Measurements from ENCODE around the gene SLMAP.

- TF ChIP-seq POLR2A (IDR thresholded peaks at IDR 0.05): no peak
- TF ChIP-seq, protein P1, sequence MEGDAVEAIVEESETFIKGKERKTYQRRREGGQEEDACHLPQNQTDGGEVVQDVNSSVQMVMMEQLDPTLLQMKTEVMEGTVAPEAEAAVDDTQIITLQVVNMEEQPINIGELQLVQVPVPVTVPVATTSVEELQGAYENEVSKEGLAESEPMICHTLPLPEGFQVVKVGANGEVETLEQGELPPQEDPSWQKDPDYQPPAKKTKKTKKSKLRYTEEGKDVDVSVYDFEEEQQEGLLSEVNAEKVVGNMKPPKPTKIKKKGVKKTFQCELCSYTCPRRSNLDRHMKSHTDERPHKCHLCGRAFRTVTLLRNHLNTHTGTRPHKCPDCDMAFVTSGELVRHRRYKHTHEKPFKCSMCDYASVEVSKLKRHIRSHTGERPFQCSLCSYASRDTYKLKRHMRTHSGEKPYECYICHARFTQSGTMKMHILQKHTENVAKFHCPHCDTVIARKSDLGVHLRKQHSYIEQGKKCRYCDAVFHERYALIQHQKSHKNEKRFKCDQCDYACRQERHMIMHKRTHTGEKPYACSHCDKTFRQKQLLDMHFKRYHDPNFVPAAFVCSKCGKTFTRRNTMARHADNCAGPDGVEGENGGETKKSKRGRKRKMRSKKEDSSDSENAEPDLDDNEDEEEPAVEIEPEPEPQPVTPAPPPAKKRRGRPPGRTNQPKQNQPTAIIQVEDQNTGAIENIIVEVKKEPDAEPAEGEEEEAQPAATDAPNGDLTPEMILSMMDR (IDR thresholded peaks at IDR 0.05 in 4 of 5, conservative IDR thresholded peaks at IDR 0.05 in 1 of 5): no peak
Measured at GRCh38 chr3:57923752-57924151, 167.6 kb downstream of the SLMAP start.
